OCI-LY3 (cell line): ENCODE data around the gene MAP3K7.

ENCODE experiments used
- CTCF ChIP-seq: fragments of 200-600, 300-600 bp; sonication (generic); IDR thresholded peaks from 2 replicates; pipeline ENCODE4 v1.5.1; 2014; ENCODE audit warnings: antibody characterized with exemption, low read length, low read depth
- EZH2phosphoT487 ChIP-seq: fragments of 200-600 bp; shearing (Covaris generic); IDR thresholded peaks from 2 replicates; pipeline ENCODE4 v1.6.1; 2018; ENCODE audit warnings: antibody characterized with exemption, mixed run types, low read depth

GRCh38 chr6:90544741-90545140 is 42.1 kb downstream of the MAP3K7 start:
- TF ChIP-seq CTCF = no peak
- no peak for TF ChIP-seq EZH2phosphoT487
